ENCODE results near the gene THOP1.

The THOP1 gene

DNA sequence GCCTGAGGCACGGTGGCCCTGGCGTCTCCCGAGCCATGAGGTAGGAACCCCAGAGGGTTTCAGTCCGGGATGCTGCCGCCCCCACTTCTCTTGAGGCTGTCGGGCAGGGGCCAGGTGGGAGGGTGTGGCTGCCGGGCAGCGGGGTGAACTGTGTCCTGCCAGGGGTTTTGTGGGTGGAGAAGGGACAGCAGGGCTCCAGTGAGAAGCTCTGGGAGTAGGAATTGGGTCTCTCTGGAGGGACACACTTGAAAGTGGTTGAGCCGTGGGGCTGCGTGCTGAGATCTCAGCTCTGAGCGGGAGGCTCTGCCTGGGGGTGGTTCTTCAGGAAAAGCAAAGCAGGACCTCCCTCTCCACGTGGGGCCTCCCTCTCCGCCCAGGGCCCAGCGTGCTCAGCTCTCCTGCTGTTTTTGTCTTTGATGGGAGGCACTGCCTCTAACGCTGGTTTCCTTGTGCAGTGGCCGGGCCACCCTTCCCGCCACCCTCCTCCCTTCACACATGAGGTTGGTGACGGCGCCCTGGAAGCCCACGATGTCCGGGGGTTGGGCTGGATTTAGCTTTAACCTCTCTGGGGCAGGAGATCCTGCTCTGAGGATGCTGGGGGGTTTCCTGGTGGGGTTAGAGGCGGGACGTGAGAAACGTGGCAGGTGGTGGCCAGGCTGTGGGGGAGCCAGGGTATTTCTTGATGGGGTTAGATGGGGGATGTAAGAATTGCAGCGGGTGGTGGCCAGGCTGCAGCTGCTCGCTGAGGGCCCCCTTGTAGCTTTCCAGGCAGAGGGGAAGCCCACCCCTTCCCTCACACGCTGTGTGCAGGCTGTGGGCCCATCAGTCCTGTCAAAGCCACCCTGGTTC, 19.1 kb downstream of the THOP1 start:
- DNase-seq, result no peak

DNA sequence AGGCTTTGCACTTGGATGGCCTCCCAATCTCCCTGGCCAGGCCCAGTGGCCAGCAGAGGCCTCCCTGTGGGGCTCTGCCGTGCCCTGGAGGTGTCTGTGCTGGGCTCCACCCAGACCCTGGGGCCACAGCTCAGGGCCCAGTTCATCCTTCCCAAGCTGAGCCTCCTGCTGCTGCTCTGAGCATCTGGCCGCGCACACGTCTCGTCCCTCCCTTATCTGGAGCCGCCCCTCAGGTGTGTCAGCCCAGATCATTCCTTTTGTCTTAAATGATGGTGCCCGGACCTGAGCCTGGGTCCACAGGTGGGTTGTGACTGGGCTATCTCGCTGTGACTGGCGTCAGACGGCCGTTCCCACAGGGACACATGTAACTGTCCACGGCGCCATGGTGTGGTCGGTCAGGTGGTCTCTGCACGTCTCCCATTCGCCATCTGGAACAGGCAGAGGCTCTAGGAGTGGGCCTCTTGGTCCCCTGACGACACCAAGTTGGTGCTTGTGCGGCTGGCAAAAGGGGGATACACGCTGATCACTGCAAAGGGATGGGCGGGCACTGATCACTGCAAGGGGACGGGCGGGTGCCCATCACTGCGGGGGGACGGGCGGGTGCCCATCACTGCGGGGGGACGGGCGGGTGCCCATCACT, 20.1 kb downstream of the THOP1 start:
- no peak for DNase-seq

DNA sequence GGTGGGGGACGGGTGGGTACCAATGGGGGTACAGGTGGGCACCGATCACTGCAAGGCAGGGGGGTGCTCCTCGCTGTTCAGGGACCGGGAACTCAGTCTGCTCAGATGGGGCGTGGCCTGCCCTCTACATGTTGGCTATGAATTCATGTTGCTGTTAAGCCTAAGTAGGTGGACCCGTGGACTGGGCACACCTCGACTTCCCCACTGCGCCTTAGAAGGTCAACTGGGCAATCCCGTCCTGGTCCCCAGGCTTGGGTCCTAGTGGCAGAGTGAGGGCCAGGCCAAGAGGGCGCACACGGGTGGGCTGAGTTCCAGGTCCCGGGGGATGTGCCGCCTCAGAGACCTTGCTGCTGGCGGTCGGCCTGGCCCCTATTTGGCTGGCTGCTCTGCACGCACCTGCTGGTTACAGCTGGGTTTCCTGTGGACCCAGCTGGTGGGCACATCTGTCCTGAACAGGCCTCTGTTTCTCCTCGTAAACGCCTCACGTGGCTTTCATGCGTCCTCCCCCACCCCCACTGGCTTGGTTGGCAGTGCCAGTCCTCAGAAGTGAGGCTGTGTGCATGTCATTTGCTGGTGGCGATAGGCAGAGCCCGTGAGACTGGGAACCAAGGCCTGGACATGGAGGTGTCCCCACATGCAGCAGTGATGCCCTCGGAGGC, 20.8 kb downstream of the THOP1 start:
- DNase-seq, result no peak

DNA sequence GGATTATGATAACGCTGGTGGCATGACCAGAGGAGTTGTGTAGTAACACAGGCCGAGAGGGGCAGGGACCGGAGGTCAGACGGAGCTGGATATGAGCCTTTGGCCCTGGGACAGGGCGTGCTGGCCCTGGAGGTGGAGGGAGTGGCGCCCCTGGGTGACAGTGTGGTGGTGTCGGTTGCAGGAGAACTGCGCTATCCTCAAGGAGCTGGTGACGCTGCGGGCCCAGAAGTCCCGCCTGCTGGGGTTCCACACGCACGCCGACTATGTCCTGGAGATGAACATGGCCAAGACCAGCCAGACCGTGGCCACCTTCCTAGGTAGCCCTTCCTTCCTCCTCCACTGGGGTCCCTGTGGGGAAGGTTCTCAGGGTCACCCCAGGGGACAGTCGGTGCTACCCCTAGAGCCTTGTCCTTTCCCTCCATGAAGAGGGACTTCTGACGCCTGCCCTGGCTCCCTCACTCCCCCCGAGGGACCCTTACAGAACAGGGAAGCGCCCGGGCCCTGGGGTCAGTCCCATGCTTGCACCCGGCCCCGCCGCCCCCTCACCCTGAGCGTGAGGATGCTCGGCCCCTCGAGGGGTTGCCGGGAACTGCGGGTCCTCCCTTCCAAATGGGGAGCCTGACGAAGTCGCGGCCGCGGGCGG, 21.6 kb downstream of the THOP1 start:
- DNase-seq, result no peak

DNA sequence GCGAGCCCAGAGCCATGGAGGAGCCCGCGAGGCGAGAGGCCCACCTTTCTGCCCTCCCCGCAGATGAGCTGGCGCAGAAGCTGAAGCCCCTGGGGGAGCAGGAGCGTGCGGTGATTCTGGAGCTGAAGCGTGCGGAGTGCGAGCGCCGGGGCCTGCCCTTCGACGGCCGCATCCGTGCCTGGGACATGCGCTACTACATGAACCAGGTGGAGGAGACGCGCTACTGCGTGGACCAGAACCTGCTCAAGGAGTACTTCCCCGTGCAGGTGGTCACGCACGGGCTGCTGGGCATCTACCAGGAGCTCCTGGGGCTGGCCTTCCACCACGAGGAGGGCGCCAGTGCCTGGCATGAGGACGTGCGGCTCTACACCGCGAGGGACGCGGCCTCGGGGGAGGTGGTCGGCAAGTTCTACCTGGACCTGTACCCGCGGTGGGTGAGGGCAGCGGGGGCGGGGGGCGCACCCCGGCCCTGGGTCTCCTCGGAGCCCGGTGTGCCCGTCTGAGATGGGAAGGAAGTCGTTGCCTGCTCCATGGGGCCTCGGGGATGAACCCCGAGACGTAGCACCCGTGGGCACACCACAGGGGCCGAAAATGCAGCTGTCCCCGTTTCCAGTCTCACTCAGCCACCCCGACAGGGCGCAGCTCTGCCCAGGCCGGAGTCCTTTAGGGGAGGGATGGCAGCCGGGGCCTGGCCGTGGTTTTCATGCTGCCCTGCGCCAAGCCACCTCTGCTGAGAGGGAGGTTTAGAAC, 22.3 kb downstream of the THOP1 start:
- no peak for DNase-seq

- DNase-seq, result no peak
Measured at GRCh38 chr19:2808129-2808941, 23.0 kb downstream of the THOP1 start.

DNA sequence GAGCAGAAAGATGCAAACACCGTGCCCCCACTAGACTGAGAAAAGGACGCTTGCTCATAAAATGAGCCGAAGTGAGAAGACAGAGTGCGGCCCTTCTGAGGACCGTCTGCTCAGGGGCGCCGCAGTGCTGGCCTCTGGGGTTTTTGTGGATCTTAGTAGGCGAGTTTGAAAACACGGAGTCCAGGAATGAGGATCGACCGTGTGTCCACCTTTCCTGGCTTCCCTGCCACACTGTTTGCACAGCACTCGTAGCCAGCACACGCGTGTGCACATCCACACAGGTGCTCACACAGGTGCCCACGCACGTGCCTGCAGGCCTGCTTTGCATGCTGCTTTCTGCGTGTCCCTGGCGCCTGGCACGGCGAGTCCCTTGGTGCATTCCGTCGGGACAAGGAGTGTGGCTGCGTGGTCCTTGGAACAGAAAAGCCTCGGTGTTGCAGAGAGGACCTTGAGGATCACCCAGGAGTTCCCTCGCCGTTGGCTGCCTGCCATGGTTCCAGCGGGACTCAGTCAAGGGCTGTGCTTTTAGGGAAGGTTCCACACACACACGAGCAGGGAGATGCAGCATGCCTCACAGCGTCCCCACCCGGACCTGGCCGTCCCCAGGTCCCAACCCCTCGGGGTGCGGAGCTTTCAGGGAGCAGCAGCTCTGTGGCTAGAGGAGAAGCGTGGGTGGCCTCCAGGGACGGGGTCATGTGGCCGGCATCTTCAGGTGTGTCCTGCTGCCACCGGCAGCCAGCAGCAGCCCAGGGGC, 24.3 kb downstream of the THOP1 start:
- no peak for DNase-seq

DNA sequence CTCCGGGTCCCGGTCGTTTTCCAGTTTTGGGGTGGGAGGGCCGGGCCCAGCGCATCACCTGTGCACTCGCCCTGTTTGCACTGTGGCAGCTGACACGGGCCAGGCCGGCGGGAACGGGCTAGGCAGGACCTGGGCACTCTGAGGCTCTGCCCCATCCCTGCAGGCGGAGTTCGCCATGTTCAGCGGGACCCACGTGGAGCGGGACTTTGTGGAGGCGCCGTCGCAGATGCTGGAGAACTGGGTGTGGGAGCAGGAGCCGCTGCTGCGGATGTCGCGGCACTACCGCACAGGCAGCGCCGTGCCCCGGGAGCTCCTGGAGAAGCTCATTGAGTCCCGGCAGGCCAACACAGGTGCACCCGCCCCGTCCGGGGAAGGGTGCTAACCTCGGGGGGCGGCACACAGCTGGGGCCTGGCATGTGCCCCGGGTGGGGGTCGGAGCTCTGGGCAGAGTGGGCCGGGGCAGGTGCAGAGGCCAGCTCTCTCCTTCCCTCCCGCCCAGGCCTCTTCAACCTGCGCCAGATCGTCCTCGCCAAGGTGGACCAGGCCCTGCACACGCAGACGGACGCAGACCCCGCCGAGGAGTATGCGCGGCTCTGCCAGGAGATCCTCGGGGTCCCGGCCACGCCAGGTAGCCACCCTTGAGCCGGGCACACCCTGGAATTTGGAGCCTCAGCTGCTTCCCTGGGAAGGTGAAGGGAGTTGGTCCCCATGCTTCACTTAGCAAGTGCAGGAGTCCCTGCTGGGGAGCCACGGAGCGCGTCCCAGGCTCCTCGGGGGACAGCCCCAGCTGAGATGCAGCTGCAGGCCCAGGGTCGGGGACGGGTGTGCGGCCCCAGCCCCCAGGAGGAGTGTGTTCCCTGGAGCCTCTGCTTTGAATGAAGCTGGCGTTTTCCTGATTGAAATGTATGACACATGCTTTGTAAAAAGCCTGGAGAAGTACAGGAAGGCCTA, 25.1 kb downstream of the THOP1 start:
- no peak for DNase-seq

GRCh38 chr19:2811221-2811722, 26.0 kb downstream of the THOP1 start:
- DNase-seq, result no peak

DNA sequence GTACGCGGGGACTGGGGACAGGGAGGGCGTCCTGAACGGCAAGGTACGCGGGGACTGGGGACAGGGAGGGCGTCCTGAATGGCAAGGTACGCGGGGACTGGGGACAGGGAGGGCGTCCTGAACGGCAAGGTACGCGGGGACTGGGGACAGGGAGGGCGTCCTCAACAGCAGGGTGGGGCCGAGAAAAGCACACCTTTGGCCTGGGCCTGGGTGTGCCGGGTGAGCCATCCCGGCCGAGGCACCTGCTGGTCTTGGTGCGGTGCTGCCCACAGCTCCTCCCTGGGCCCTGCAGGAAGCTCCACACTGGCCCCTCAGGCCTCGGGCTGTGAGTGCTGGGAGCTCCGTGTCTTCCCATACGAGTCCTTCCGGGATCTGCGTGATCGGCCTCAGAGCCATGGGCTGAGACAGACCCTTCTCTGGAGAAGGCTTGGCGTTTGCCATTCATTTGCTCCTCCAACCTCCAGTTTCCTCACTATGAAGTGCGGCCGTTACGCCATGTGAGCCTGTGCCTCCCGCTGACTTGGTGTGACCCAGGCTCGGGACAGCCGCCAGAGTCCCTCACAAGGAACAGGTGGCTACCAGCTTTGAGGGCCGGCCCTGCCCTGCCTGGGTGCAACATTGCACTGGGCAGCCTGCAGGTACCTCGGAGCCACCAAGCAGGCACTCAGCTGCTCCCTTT, 26.6 kb downstream of the THOP1 start:
- no peak for DNase-seq

GRCh38 chr19:2812414-2813234, 27.3 kb downstream of the THOP1 start:
- no peak for DNase-seq

DNA sequence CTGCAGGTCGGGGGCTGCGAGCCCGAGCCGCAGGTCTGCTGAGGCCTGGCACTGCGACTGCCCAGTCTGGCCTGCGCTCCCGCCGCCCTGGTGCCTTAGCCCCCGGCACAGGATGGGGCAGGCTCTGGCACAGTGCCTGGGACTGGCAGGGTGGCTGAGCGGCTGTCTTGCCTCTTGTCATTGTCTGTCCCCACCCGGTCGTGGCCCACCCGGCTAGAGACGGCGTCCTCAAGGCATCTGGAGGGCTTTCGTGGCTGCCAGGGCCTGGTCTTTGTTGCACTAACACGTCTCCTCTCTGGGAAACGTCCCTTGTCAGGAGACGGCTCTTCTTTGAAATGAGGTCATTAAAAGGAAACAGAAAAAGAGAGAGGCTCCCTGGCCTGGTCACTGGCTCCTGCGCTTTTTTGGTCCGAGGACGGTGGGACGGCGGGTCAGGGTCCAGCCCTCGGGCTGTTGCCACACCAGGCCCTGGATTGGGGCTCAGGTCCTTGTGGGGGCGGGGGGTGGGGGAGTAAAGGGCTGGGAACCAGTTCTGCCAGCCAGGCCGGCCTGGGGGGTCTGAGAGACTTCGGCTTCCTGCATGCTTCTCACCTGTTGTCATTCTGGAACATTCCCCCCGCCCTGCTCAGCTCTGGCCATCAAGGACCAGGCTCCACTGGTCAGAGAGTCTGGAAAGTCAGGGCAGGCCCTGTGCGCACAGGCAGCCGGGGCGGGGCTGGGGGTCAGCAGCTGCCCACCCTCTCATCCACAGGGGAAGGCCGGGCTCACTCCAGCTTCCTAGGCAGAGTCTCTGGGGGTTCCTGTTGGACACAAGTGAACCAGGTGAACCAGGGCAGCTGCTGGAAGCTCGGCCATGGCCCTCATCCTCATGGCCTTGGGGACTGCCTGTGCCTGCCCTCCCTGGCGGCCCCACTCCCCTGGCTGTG, 28.2 kb downstream of the THOP1 start:
- no peak for DNase-seq

DNA sequence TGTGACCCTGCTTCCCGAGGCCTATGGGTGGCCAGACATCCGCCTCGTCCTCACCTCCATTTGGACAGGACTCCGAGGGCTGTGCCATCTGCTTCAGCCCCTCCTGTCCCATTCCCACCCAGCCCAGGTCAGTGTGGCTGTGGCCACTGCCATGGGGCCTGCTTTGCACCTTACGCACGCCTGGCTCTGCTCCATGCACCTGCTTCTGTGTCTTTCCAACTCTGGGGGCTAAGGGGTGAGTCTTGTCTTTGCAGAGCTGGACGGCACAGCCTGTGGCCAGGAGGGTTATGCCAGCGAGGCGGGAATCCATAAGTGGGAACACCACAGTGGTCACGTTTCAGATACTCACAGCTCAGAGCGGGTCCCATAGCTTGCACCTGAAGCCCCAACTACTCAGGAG, 29.1 kb downstream of the THOP1 start:
- DNase-seq, result no peak

- no peak for DNase-seq
Measured at GRCh38 chr19:2815191-2815614, 29.9 kb downstream of the THOP1 start.

GRCh38 chr19:2815923-2816322, 30.6 kb downstream of the THOP1 start:
- no peak for DNase-seq

DNA sequence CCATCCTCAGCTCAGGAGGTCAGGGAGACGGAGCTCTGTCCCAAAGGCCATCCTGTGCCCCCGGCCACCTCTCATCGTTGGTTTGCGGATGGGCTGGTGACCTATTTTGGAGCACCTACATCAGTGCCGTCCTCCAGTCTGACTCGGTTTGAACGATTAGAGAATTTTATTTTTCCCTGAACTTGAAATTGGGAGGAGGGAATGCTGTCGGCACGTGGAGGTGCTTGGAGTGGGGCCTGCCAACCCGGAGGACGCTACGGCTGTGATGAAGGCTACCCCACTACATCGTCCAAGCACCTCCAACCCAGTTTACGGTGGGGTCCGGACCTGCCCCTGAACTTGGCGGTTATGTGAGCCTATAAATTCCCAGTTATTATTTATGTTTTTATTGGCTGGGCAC, 31.3 kb downstream of the THOP1 start:
- no peak for DNase-seq
